Activated CD4-positive, alpha-beta T cell treated with anti-CD3 and anti-CD28 coated beads, Interleukin-2, amount 10 ng/mL, durations not matched to agents 7 days and 5 days (primary cell): ENCODE data around the gene SIL1. TPM values are rescaled to one million over a fixed set of nuclear protein-coding genes. Genes with fewer than 3 reads are reported as not detected.

Source experiments
- CTCF ChIA-PET: fragments of 350-600 bp; sonication (Branson Sonifier 250); formaldehyde crosslinking; loops from one replicate; lab custom pipeline; 2021; ENCODE audit warnings: antibody characterized with exemption; lab: Charles Lee
- POLR2A ChIA-PET: fragments of 350-600 bp; sonication (Branson Sonifier 250); formaldehyde crosslinking; loops from one replicate; lab custom pipeline; 2021; ENCODE audit warnings: antibody characterized with exemption; lab: Charles Lee
- DNase-seq: peaks from one replicate; pipeline ENCODE4 v3.0.0-alpha.2; 2020
- H3K27ac Mint-ChIP-seq: one replicate; pipeline ENCODE4 v1.8.0; 2021; ENCODE audit warnings: mild to moderate bottlenecking, moderate library complexity, mixed read lengths
- H3K27me3 Mint-ChIP-seq: one replicate; pipeline ENCODE4 v1.8.0; 2021; ENCODE audit warnings: mixed read lengths
- H3K36me3 Mint-ChIP-seq: one replicate; pipeline ENCODE4 v1.8.0; 2021; ENCODE audit warnings: low read depth, mixed read lengths
- H3K4me1 Mint-ChIP-seq: one replicate; pipeline ENCODE4 v1.8.0; 2021; ENCODE audit warnings: mixed read lengths
- H3K4me3 Mint-ChIP-seq: one replicate; pipeline ENCODE4 v1.8.0; 2021; ENCODE audit warnings: mild to moderate bottlenecking, moderate library complexity, mixed read lengths
- H3K9me3 Mint-ChIP-seq: one replicate; pipeline ENCODE4 v1.8.0; 2021; ENCODE audit warnings: mixed read lengths
- total RNA-seq, 2 experiments: library from RNA; stranded (reverse); gene quantifications; one replicate each; pipeline ENCODE4 v1.2.3, GENCODE V29; 2021

The SIL1 gene
- total RNA-seq, 2 experiments from 2014 or later = 9.4 to 9.7 TPM

DNA sequence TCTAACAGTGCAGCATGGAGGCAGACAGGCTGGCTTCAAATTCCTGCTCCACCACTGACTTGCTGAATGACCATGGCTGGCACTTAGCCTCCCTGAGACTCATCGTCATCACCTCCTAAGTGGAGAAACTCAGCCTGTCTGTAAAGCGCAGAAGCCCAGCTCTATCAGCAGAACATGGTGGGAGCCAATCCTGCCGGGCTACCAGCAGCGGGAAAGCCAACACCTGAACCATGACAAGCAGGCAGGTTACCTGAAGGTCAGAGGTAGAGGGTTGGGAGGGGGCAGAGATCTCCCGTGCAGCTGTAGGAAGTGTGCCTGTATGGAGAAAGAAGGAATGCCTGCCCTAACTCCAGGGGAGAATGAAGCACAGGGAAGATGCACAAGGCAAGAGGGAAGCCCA, 250.4 kb downstream of the SIL1 start:
- Mint-ChIP-seq H3K9me3 (no peaks in the 10 kb centered on the region), H3K36me3 (no peaks in the 10 kb centered on the region), H3K4me1 (peaks cover 5% of the 10 kb centered on the region), H3K27me3 (no peaks in the 10 kb centered on the region), H3K4me3 (no peak overlapping the region), H3K27ac (no peak overlapping the region)
- DNase-seq = no peak
- POLR2A ChIA-PET = no interaction called here
- CTCF ChIA-PET = interaction anchor here (0.5 to 1.2 kb wide), 3 partner anchors 10 to 16 kb away, joined by 3 to 4 read pairs (median 4); no protein-coding TSS in a partner anchor

DNA sequence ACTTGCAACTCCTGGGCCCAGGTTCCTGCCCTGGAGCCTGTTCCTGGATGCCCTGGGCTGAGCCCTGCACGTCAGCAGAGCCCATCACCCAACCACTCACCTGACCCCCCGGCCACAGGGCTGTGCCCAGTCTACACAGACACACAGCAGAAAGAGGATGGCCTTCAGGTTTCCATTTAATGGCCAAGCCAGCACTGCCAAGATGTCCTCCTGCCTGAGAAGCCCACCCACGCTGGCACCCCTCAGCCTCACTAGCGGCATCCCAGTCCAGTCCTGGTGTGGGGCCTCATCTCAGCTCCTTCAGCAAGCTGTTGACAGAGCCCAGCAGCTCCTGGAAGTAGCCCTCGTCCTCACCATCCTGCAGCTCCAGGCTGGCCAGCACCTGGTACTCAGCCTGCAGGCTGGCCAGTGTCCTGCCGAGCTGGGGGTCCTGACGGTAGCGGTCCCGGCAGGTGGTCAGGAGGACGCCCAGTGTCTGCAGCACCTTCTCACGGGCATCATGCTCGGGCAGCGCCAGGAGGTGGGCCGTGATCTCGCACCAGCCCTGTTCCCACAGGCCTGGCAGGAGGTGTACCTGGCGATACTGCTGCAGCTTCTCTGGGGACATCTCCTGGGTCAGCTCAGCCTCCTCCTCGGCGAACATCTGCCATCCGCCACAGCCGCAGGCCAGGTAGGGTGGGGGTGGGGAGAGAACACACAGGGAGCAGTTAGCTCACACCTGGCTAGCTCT, 251.2 kb downstream of the SIL1 start:
- CTCF ChIA-PET = interaction anchor here (0.5 to 1.7 kb wide), 3 partner anchors 8 to 17 kb away, joined by 3 to 4 read pairs (median 3); no protein-coding TSS in a partner anchor
- Mint-ChIP-seq H3K9me3 (no peaks in the 10 kb centered on the region), H3K4me3 (no peak overlapping the region), H3K36me3 (no peaks in the 10 kb centered on the region), H3K27me3 (no peaks in the 10 kb centered on the region), H3K4me1 (no peaks in the 10 kb centered on the region), H3K27ac (no peak overlapping the region)
- POLR2A ChIA-PET = no interaction called here
- no peak for DNase-seq

DNA sequence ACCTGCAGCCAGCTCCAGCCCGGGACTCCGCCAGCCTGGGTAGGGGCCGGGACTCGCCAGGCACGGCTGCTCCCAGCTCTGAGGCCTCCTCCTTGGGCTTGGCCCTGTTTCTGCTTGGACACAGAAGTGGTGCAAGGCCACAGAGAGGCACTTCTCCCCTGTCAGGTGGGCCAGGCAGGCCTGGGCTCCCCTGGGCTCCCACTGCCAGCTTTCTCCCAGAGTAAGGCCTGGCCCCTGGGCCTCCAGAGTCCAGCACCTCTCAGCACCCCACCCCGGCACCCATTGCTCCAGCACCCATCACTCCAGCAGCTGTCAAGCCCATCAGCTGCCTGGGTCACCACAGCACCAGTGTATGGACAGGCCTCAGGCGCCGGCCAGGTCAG, 251.9 kb downstream of the SIL1 start:
- H3K27me3 Mint-ChIP-seq = no peaks in the 10 kb centered on the region
- no peak for DNase-seq
- ChIA-PET POLR2A (no interaction called here), CTCF (interaction anchor here (0.8 to 1.7 kb wide), 2 partner anchors 9 to 17 kb away, joined by 3 read pairs; no protein-coding TSS in a partner anchor)
- no peaks in the 10 kb centered on the region for H3K4me1 Mint-ChIP-seq
- no peak overlapping the region for H3K27ac Mint-ChIP-seq
- no peaks in the 10 kb centered on the region for H3K9me3 Mint-ChIP-seq
- H3K36me3 Mint-ChIP-seq = no peaks in the 10 kb centered on the region
- no peak overlapping the region for H3K4me3 Mint-ChIP-seq

DNA sequence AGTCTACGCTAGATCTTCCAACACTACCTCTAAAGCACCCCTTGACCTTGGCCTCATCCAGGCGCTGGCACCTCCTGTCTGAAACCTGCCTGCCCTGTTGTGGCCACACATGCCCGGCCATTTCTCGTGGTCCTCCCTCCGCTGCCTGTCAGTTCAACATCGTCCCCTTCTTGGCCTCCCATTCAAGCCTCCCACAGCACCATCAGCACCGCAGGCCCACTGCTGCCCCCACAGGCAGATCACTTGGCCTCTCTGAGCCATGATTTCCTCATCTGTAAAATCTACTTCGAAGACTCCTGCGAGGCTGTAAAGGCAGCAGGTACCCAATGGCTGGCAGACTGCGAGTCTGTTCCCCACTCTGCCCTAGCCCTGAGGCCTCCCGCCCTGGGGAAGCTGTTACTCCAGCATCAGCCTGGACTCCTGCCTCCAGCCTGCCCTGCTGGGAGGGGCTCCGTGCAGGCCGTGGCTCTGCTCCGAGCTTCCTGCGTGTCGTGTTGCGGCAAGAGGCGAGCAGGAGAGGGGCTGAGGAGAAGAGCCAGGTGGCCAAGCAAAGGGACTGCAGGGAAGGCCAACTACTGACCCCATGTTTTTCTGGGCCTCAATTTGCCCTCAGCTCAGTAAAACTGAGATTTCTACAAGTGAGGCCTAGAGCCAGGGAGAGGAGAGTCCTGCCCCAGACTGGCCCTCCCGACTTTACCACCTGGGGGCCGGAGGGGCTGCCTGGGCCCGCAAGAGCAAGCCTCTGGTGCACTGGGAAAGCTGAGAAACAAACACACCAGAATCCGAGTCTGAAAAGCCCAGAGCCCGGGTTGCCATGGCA, 252.5 kb downstream of the SIL1 start:
- Mint-ChIP-seq H3K36me3 (no peaks in the 10 kb centered on the region), H3K4me3 (no peak overlapping the region), H3K4me1 (peaks cover 4% of the 10 kb centered on the region), H3K9me3 (no peaks in the 10 kb centered on the region), H3K27me3 (no peaks in the 10 kb centered on the region), H3K27ac (no peak overlapping the region)
- POLR2A ChIA-PET = no interaction called here
- CTCF ChIA-PET = interaction anchor here (0.8 to 1.7 kb wide), 2 partner anchors 9 to 17 kb away, joined by 3 read pairs; no protein-coding TSS in a partner anchor
- DNase-seq = no peak

DNA sequence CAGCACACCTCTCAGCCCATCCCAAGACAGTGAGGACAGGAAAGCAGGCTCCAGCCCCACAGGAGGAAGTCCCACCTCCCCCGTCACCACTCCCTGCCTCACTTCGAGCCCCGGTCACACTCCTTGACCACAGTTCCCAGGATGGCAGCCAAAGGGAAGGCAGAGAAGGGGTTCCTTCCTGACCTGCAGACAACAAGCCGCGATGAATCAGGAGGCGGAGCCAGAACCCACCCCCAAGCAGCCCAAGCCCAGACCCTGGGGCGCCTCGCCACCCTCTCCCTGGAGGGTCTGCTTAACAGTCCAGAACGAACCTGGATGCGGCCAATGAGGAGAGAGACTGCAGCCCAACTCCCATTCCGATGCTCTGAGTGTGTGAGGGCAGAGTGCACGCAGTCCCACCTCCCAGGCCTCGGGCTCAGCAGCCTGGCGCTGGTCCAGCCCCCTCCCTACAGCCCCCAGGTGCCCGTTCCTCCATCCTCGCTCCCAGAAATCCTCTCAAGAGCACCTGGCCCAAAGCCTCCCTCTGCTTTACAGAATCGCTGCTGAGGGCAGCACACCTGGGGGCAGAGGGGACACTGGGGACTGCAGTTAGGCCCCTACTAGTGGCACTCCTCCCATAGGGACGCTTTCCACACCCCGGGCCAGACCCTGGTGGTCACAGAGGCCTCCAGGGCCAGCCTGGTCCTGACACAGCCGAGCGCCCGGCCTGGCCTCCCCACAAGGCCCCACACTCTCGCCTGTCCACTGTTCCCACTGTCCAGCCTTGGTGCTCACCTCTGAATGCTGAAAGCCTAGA, 253.4 kb downstream of the SIL1 start:
- H3K4me3 Mint-ChIP-seq = no peak overlapping the region
- CTCF ChIA-PET = no interaction called here
- H3K4me1 Mint-ChIP-seq = peaks cover 4% of the 10 kb centered on the region
- no peaks in the 10 kb centered on the region for H3K36me3 Mint-ChIP-seq
- no peak for DNase-seq
- H3K9me3 Mint-ChIP-seq = no peaks in the 10 kb centered on the region
- H3K27ac Mint-ChIP-seq = no peak overlapping the region
- POLR2A ChIA-PET = no interaction called here
- no peaks in the 10 kb centered on the region for H3K27me3 Mint-ChIP-seq

DNA sequence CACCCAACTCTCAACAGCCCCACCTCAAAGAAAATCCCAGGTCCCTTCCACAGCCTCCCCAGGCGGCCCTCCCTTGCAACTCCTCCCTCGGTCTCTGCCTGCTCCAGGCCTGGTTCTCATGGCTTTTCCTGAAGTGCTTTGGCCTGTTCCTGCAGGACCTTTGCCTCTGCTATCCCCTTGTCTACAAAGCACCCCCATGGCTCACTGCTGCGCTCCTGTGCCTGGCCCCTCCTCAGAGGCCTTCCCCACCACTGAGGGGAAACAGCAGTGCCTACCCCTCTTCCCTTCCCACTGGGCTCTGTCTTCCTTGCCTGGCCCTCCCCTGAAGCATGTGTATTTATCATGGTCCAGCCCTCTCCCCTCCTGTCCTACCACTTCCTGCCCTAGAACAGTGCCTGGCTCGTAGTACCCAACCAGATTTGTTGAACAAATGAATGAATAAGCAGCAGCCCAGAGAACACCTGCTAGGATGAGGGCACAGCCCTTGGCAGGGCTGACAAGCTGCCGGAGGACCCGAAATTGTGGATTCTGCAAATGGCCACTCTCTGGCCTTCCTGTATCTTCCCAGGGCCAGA, 254.5 kb downstream of the SIL1 start:
- POLR2A ChIA-PET = no interaction called here
- CTCF ChIA-PET = interaction anchor here (1.2 kb wide), 1 partner anchor 24 kb away, joined by 3 read pairs; no protein-coding TSS in a partner anchor
- Mint-ChIP-seq H3K27ac (no peak overlapping the region), H3K4me3 (no peak overlapping the region), H3K27me3 (no peaks in the 10 kb centered on the region), H3K4me1 (peaks cover 8% of the 10 kb centered on the region), H3K9me3 (no peaks in the 10 kb centered on the region), H3K36me3 (no peaks in the 10 kb centered on the region)
- DNase-seq = no peak

DNA sequence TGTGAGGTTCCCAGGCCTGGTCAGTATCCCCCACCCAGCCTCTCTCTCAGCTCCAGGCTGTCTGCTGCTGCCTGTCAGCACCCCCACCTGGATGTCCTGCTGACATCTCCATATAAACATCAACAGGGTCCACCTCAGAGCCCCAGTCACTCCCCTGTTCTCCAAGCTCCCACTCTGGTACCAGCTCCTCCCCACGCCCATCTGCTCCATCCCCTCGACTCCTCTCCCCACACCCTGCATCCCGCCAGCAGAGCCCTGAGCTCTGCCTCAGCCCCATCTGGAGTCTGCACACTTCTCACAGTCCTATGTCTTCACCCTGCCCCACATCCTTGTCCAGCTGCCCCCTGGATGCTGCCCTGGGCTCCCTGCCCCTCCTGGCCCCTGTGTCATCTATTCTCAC, 255.3 kb downstream of the SIL1 start:
- Mint-ChIP-seq H3K9me3 (no peaks in the 10 kb centered on the region), H3K4me1 (peaks cover 11% of the 10 kb centered on the region), H3K27ac (no peak overlapping the region), H3K27me3 (no peaks in the 10 kb centered on the region), H3K4me3 (no peak overlapping the region), H3K36me3 (no peaks in the 10 kb centered on the region)
- ChIA-PET CTCF (interaction anchor here (0.9 to 1.2 kb wide), 2 partner anchors 19 to 25 kb away, joined by 3 read pairs; no protein-coding TSS in a partner anchor), POLR2A (no interaction called here)
- no peak for DNase-seq

DNA sequence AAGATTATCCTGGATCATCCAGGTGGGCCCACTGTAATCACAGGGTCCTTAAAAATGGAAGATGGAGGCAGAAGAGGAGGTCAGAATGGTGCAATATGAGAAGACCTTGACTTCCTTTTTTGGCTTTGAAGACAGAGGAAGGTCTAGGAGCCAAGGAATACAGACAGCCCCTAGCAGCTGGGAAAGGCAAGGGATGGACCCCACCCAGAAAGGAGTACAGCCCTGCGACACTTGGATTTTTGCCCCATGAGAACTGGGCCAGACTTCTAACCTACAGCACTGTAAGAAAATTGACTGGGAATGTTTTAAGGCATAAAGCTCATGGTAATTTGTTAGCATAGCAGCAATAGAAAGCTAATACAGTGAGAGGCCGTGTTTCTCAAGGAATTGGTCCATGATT, 256.1 kb downstream of the SIL1 start:
- POLR2A ChIA-PET = no interaction called here
- Mint-ChIP-seq H3K27me3 (no peaks in the 10 kb centered on the region), H3K36me3 (no peaks in the 10 kb centered on the region), H3K9me3 (no peaks in the 10 kb centered on the region), H3K27ac (no peak overlapping the region), H3K4me1 (peaks cover 11% of the 10 kb centered on the region), H3K4me3 (no peak overlapping the region)
- CTCF ChIA-PET = interaction anchor here (0.9 kb wide), 1 partner anchor 19 kb away, joined by 3 read pairs; no protein-coding TSS in a partner anchor
- no peak for DNase-seq

DNA sequence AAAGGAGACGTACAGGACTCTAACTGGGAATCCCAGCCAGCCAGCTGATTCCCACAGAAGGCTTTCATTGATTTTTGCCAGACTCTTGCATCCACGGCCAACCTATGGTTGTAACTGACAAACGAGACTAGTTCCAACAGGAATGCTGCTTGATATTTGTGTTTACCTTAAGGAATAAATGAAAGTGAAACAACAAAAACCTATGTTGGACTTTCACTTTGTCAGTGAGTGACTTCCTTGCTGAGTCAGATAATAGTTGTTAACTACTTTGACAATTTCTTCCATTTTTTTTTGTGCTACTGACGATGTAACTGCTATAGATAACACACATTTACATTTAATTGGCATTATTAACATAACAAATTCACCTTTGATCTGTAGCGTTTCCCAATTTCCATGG, 259.6 kb downstream of the SIL1 start:
- no peaks in the 10 kb centered on the region for H3K36me3 Mint-ChIP-seq
- H3K4me1 Mint-ChIP-seq = peaks cover 11% of the 10 kb centered on the region
- H3K9me3 Mint-ChIP-seq = no peaks in the 10 kb centered on the region
- no peaks in the 10 kb centered on the region for H3K27me3 Mint-ChIP-seq
- no peak overlapping the region for H3K4me3 Mint-ChIP-seq
- ChIA-PET CTCF (no interaction called here), POLR2A (no interaction called here)
- no peak overlapping the region for H3K27ac Mint-ChIP-seq
- DNase-seq = no peak

DNA sequence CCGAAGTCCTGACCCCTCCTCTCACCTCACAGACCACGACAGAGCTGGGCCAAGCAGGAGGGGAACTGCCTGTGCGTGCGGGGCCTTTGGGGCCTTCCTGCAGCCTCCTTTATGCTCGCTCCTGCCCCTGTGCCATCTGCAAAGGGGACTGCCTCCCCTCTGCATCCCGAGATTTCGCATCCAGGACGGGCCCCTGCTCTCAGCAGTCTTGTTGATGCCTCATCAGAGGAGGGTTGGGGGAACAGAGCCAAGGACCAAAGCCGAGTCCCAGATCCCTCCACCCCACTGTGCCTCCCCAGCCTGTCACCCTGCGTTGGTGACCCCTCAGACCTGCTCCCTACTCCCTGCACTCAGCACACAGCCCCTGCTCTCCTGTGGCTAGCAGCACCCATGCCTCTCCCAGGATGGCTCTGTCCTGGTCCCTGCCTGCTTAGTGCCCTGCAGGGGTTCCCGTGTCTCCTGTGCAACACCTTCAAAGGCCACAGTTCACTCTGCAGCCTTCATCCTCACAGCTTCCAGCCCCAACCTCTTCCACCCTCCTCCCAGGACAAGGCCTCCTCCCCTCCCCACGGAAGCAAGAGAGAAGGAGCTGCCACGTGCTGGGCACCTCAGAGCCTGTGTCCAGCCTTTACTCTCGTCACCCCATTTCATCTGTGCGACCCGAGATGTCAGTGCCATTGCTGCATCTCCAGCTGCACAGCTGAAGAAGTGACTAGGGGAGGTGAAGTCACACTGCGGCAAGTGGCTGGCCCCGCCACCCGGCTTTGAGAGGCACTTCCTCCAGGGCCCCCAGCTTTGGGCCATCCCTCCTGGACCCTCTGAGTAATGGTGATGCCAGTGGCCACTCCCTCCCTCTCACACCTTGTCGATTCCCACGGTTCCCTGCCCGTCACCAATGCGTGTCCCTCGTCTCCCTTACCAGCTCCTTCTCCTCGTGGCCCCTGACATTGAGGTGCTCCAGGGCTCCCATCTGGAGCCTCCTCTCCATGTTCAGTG, 260.5 kb downstream of the SIL1 start:
- Mint-ChIP-seq H3K27me3 (no peaks in the 10 kb centered on the region), H3K9me3 (no peaks in the 10 kb centered on the region), H3K27ac (no peak overlapping the region), H3K4me1 (peaks cover 11% of the 10 kb centered on the region), H3K4me3 (no peak overlapping the region), H3K36me3 (peaks cover 3% of the 10 kb centered on the region)
- DNase-seq = no peak
- ChIA-PET CTCF (no interaction called here), POLR2A (no interaction called here)

DNA sequence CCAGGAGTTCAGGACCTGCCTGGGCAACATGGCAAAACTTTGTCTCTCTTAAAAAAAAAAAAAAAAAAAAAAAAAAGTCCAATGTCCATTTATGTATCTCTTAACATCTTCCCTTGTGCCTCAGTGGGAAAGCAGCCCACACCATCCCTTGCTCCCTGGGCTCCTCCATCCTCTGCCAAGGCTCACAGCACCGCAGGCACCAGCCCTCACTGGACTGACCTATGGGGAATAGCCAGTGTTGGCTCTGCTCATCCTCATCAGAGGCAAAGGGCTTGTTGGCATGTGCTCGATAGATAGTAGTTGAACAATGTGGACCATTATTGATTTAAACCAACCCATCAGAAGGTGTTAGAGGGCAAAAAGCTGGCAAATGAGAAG, 261.2 kb downstream of the SIL1 start:
- CTCF ChIA-PET = no interaction called here
- Mint-ChIP-seq H3K4me3 (no peak overlapping the region), H3K36me3 (peaks cover 3% of the 10 kb centered on the region), H3K9me3 (no peaks in the 10 kb centered on the region), H3K4me1 (peaks cover 11% of the 10 kb centered on the region), H3K27ac (no peak overlapping the region), H3K27me3 (no peaks in the 10 kb centered on the region)
- POLR2A ChIA-PET = no interaction called here
- DNase-seq = no peak
